Spleen (tissue), 7 donors: ENCODE measurements around the gene WDFY2.

Source experiments
- CTCF ChIP-seq, 11 experiments: fragments of 200-600 bp in 7 of 11; fragments of 450-650 bp in 4 of 11; sonication (generic) in 4 of 11; IDR thresholded peaks in 8 of 11; conservative IDR thresholded peaks in 3 of 11; 1 replicate in 7 of 11; 2 replicates in 4 of 11; pipeline versions ENCODE4 v1.4.0 to v1.8.0; 2016 to 2021; ENCODE audit warnings: antibody characterized with exemption in 11 of 11, inconsistent platforms in 4 of 11, mild to moderate bottlenecking in 1 of 11
- POLR2AphosphoS5 ChIP-seq, 3 donors: sonication (generic); formaldehyde crosslinking; IDR thresholded peaks; one replicate each; pipeline ENCODE4 v1.5.1; 2017; ENCODE audit warnings: antibody characterized with exemption in 3 of 3
- donor health status: DM: no; HTN: no; CAD: no; lungs with moderate emphysema.
- donor health status: DM: no; HTN: no; CAD: no.
- donor health status: DM: no; HTN: no; CAD: no.

GRCh38 chr13:51764184-51765141 is 180.2 kb downstream of the WDFY2 start:
- TF ChIP-seq CTCF (IDR thresholded peaks at IDR 0.05 in 8 of 11, conservative IDR thresholded peaks at IDR 0.05 in 3 of 11), result no peak
- peak in 2 of 3 donors; percentile 42 to 47 for TF ChIP-seq POLR2AphosphoS5 (IDR thresholded peaks at IDR 0.05)
